HG03442 (cell line): ENCODE measurements around the gene PEX5L.
"Not testable (repeated sequence)": the region's sequence is repeated elsewhere in the genome, so short reads cannot be mapped to it uniquely, and the experiment has no call there.

Source experiments
- ATAC-seq: cut with Tn5 transposase; IDR thresholded peaks from one replicate; pipeline ENCODE4 v1.9.1; 2021; ENCODE audit warnings: mild to moderate bottlenecking, moderate library complexity; ENCODE audit not compliant: unreplicated experiment

The PEX5L gene

GRCh38 chr3:179794355-179794754 is 242.4 kb downstream of the PEX5L start:
- no peak for ATAC-seq

GRCh38 chr3:179791793-179792192 is 244.9 kb downstream of the PEX5L start:
- ATAC-seq, result no peak

DNA sequence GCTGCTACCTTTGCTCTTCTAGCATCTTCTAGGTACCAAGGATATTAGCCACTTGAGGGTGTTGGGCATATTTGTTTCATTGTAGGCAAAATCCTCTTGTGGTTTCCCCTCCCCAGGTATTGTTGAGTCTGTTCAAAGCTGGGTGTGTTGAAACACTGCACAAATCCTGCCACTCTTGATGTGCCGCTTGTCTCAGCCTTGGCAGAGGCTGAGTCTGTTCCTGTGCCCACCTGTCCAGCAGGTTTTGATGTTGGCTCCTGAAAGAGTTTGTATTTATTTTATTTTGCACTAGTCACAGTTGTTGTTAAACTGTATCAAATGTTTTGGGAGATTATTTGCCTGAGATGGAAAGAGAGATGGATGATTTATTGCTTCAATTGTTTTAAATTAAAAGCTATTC is 247.7 kb downstream of the PEX5L start:
- ATAC-seq, result no peak

GRCh38 chr3:179782841-179783240 is 253.9 kb downstream of the PEX5L start:
- not testable (repeated sequence) for ATAC-seq

GRCh38 chr3:179775416-179776122 is 261.2 kb downstream of the PEX5L start:
- no peak for ATAC-seq

- ATAC-seq, result no peak
Observed at GRCh38 chr3:179772297-179772696, 264.4 kb downstream of the PEX5L start.

GRCh38 chr3:179771797-179772196 is 264.9 kb downstream of the PEX5L start:
- ATAC-seq, result no peak

- no peak for ATAC-seq
Observed at GRCh38 chr3:179769411-179770247, 267.1 kb downstream of the PEX5L start.

DNA sequence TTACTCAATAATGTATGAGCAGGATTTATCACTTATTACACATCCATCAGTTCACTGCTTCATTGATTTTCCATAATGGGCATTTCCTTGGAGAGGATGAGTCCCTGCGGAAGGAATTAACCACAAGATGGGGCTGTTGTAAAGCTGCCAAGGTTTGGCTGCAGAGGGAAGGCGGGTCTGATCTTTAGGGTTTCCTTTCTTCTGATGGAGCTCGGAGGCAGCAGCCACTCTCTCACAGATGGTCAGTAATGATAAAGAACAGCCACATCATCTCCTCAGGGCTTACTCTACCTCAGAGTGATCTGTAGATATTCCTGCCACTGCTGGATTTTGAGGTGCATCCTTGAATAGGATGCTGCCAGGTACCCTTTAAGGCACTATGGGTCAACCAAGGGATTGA is 268.7 kb downstream of the PEX5L start:
- no peak for ATAC-seq

- no peak for ATAC-seq
Observed at GRCh38 chr3:179766416-179767133, 270.2 kb downstream of the PEX5L start.

DNA sequence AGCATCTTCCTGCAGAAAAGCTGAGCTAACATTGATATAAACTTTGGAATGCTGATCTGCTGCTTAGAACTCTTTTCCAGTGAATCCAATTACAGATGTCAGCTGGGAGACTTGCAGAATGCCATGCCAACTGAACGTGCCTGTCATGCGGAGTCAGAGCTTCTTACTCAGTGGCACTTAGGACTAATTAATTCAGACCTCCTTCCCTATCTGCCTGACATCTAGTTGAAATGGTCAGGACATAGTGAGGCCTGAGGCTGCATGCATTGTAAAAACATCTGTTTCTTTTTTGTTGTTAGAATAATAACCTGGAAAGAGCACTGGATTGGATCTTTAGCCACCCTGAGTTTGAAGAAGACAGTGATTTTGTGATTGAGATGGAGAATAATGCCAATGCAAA is 271.3 kb downstream of the PEX5L start:
- no peak for ATAC-seq

DNA sequence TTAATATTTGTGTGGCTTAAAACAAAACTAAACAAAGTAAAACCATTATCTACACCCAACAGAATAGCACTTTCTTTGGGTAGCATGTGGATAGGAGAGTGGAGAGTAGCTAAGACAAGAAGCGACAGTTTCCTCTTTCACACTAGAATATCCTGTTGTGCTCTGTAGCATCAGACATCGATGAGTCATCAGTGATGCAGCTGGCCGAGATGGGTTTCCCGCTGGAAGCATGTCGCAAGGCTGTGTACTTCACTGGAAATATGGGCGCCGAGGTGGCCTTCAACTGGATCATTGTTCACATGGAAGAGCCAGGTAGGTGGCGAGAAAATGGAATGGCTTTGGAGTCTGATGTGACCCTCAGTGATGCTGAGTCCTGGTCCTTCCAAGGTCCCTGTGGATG is 275.8 kb downstream of the PEX5L start:
- ATAC-seq, result no peak

DNA sequence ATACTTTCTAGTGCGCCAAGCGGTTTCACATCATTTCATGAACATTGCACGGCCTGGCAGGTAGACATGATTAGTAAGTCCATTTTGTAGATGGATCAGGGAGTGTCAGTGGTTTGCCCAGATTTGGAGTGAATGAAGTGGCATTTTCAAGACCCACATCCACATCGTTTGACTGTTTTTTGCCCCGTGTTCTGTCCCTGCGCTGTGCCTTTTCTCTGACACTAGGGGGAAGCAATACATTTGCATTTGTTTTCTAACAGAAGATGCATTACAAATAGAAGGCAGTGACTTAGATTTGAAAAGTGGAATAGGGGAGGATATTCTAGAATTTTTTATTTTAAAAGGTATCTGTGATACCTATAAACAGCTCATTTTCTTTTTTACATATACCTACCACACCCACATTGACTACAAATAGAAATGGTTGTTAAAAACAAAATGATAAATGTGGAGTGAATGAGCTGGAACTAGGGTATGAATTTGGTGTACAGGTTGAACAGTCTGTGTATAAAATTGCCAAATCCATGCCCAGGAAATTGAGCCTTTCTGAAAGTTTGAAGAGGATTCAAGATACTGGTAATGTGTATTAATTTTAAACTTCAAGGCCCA is 285.9 kb downstream of the PEX5L start:
- ATAC-seq, result peak; percentile 74

- no peak for ATAC-seq
Observed at GRCh38 chr3:179745716-179746115, 291.0 kb downstream of the PEX5L start.

DNA sequence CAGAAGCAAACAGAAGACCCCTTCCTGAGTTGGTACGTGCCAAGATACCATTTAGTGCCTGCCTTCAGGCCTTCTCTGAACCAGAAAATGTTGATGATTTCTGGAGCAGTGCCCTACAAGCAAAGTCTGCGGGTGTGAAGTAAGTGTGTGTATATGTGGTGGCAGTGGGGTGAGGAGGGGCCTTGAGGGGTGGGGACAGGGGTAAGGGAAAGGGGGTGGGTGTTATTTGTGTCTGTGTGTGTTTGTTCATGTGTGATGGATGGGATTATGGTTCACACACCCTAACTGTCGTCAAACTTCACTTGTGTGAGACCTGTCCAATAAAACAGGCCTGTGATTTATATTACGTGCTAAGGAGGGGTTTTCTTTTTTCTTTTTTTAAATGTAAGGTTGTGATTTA is 291.7 kb downstream of the PEX5L start:
- no peak for ATAC-seq
